GM11168 (cell line): ENCODE data around the gene ST14.

ENCODE experiments used
- in situ Hi-C: fragments of 300-500 bp; cut with MboI; formaldehyde crosslinking; loops from one replicate; pipeline ENCODE4 v1.12.0; 2022; ENCODE audit warnings: low sequenced_read_pairs; ENCODE audit not compliant: unreplicated experiment

ST14 gene

GRCh38 chr11:130202818-130203689, 43.5 kb downstream of the ST14 start:
- in situ Hi-C loops: loop anchor here (25.0 kb wide), 2 partner anchors 209 to 659 kb away; no protein-coding TSS in a partner anchor

- in situ Hi-C loops: loop anchor here (25.0 kb wide), 2 partner anchors 208 to 658 kb away; no protein-coding TSS in a partner anchor
Measured at GRCh38 chr11:130203766-130204702, 44.5 kb downstream of the ST14 start.

- in situ Hi-C loops: loop anchor here (25.0 kb wide), 2 partner anchors 208 to 658 kb away; no protein-coding TSS in a partner anchor
Measured at GRCh38 chr11:130204703-130205095, 45.1 kb downstream of the ST14 start.

GRCh38 chr11:130206141-130206540, 46.6 kb downstream of the ST14 start:
- in situ Hi-C loops: loop anchor here (25.0 kb wide), 2 partner anchors 206 to 656 kb away; no protein-coding TSS in a partner anchor

GRCh38 chr11:130208241-130209127, 48.9 kb downstream of the ST14 start:
- in situ Hi-C loops: loop anchor here (25.0 kb wide), 2 partner anchors 204 to 654 kb away; no protein-coding TSS in a partner anchor

- in situ Hi-C loops: loop anchor here (25.0 kb wide), 2 partner anchors 203 to 653 kb away; no protein-coding TSS in a partner anchor
Measured at GRCh38 chr11:130209128-130209932, 49.7 kb downstream of the ST14 start.

GRCh38 chr11:130209954-130210854, 50.6 kb downstream of the ST14 start:
- in situ Hi-C loops: loop anchor here (25.0 kb wide), 2 partner anchors 202 to 652 kb away; no protein-coding TSS in a partner anchor

GRCh38 chr11:130211144-130211543, 51.6 kb downstream of the ST14 start:
- in situ Hi-C loops: loop anchor here (25.0 kb wide), 2 partner anchors 201 to 651 kb away; no protein-coding TSS in a partner anchor

- in situ Hi-C loops: loop anchor here (25.0 kb wide), 2 partner anchors 200 to 650 kb away; no protein-coding TSS in a partner anchor
Measured at GRCh38 chr11:130211781-130212401, 52.3 kb downstream of the ST14 start.

- in situ Hi-C loops: loop anchor here (25.0 kb wide), 2 partner anchors 200 to 650 kb away; no protein-coding TSS in a partner anchor
Measured at GRCh38 chr11:130212431-130212961, 52.9 kb downstream of the ST14 start.

- in situ Hi-C loops: loop anchor here (25.0 kb wide), 2 partner anchors 199 to 649 kb away; no protein-coding TSS in a partner anchor
Measured at GRCh38 chr11:130213143-130213978, 53.8 kb downstream of the ST14 start.

GRCh38 chr11:130213979-130214281, 54.3 kb downstream of the ST14 start:
- in situ Hi-C loops: loop anchor here (25.0 kb wide), 2 partner anchors 198 to 648 kb away; no protein-coding TSS in a partner anchor

- in situ Hi-C loops: loop anchor here (25.0 kb wide), 2 partner anchors 197 to 647 kb away; no protein-coding TSS in a partner anchor
Measured at GRCh38 chr11:130214861-130215530, 55.4 kb downstream of the ST14 start.

GRCh38 chr11:130215531-130216220, 56.1 kb downstream of the ST14 start:
- in situ Hi-C loops: loop anchor here (25.0 kb wide), 2 partner anchors 197 to 647 kb away; no protein-coding TSS in a partner anchor

- in situ Hi-C loops: loop anchor here (25.0 kb wide), 2 partner anchors 196 to 646 kb away; no protein-coding TSS in a partner anchor
Measured at GRCh38 chr11:130216221-130216550, 56.6 kb downstream of the ST14 start.
